Fibroblast of lung (primary cell): ENCODE data around the gene ATP6V0A1.

Source experiments
- CTCF ChIP-seq, 2 donors: IDR thresholded peaks in 1 of 2; conservative IDR thresholded peaks in 1 of 2; 1 replicate in 1 of 2; 2 replicates in 1 of 2; pipeline ENCODE4 v1.5.1; 2011 to 2012; ENCODE audit warnings: low read length in 2 of 2, control low read depth in 1 of 2, inconsistent platforms in 1 of 2, low read depth in 1 of 2, mild to moderate bottlenecking in 1 of 2
- EZH2 ChIP-seq: IDR thresholded peaks from 2 replicates; pipeline ENCODE4 v1.5.1; 2012; ENCODE audit warnings: low read length, control low read depth, mild to moderate bottlenecking; ENCODE audit errors: missing control alignments

- TF ChIP-seq CTCF (conservative IDR thresholded peaks at IDR 0.05 in 1 of 2, IDR thresholded peaks at IDR 0.05 in 1 of 2; ENCODE audit: low read depth in 1 of 2, low read length in 2 of 2) (peak; percentile 35 to 47), EZH2 (no peak)
Measured at GRCh38 chr17:42438600-42439567, 19.8 kb upstream of the ATP6V0A1 start.
